Sigmoid colon (tissue), 4 donors: Measurements from ENCODE around the gene TPSD1.

Source experiments
- CTCF ChIP-seq, 4 experiments: fragments of 450-650 bp in 3 of 4; fragments of 200-600 bp in 1 of 4; IDR thresholded peaks; one replicate each; pipeline ENCODE4 v1.5.1; 2016 to 2019; ENCODE audit warnings: antibody characterized with exemption in 4 of 4, mild to moderate bottlenecking in 3 of 4, moderate library complexity in 2 of 4
- POLR2A ChIP-seq, 2 donors: fragments of 450-650 bp; IDR thresholded peaks; one replicate each; pipeline ENCODE4 v1.6.1; 2016; ENCODE audit warnings: antibody characterized with exemption in 2 of 2, mild to moderate bottlenecking in 2 of 2, moderate library complexity in 2 of 2
- POLR2AphosphoS5 ChIP-seq, 4 donors: sonication (generic); formaldehyde crosslinking; IDR thresholded peaks; one replicate each; pipeline ENCODE4 v1.6.1; 2017; ENCODE audit warnings: antibody characterized with exemption in 4 of 4

- TF ChIP-seq CTCF (IDR thresholded peaks at IDR 0.05) = peak in 3 of 4 experiments; percentile 64 to 79 (median 71)
- no peak for TF ChIP-seq POLR2AphosphoS5 (IDR thresholded peaks at IDR 0.05)
- no peak for TF ChIP-seq POLR2A (IDR thresholded peaks at IDR 0.05)
These were observed 45.0 kb downstream of the TPSD1 start for GRCh38 chr16:1300664-1301476.
